HCT116 (cell line): Measurements from ENCODE around the gene SAMSN1.

Experiments
- ELF1 ChIP-seq: IDR thresholded peaks from 2 replicates; pipeline ENCODE4 v1.6.1; 2012; ENCODE audit warnings: low read depth, borderline replicate concordance
- POLR2A ChIP-seq: IDR thresholded peaks from 2 replicates; pipeline ENCODE4 v1.7.0; 2011; ENCODE audit warnings: borderline replicate concordance; ENCODE audit not compliant: insufficient read depth, insufficient read length; ENCODE audit errors: extremely low read depth
- TF ChIP-seq, protein P1 (sequence below): IDR thresholded peaks from 2 replicates; pipeline ENCODE4 v1.6.1; 2012; ENCODE audit warnings: low read depth
- TF ChIP-seq, protein P2 (sequence below), 3 experiments: fragments of 200-600 bp in 1 of 3; sonication (generic) in 1 of 3; IDR thresholded peaks in 2 of 3; conservative IDR thresholded peaks in 1 of 3; 2 replicates each; pipeline ENCODE4 v1.5.1; 2012 to 2017; ENCODE audit warnings: low read depth in 2 of 3, low read length in 2 of 3, antibody characterized with exemption in 1 of 3, borderline replicate concordance in 1 of 3, control low read depth in 1 of 3, mild to moderate bottlenecking in 1 of 3, mixed read lengths in 1 of 3, mixed run types in 1 of 3, moderate library complexity in 1 of 3; ENCODE audit not compliant: insufficient read depth in 1 of 3

DNA sequence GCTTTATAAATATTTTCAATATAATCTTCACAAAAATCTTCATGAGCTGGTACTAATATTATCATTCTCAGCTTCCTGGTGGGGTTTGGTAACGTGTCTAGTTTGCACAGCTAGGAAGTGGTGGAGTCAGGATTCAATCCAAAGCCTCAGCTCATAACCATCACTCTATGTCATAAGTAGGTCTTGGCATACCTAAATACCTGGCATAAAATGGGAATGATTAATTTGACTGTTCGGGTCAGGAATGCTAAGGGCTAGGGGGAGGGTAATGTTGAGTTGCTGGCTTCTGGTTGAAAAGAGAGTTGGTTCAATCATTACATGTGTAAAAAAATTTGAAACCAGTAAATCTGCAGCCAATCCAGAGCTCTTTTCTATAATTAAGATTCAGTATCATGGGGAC lies 5.6 kb upstream of the SAMSN1 start:
- TF ChIP-seq ELF1 (no peak), POLR2A (no peak)
- TF ChIP-seq, protein P1, sequence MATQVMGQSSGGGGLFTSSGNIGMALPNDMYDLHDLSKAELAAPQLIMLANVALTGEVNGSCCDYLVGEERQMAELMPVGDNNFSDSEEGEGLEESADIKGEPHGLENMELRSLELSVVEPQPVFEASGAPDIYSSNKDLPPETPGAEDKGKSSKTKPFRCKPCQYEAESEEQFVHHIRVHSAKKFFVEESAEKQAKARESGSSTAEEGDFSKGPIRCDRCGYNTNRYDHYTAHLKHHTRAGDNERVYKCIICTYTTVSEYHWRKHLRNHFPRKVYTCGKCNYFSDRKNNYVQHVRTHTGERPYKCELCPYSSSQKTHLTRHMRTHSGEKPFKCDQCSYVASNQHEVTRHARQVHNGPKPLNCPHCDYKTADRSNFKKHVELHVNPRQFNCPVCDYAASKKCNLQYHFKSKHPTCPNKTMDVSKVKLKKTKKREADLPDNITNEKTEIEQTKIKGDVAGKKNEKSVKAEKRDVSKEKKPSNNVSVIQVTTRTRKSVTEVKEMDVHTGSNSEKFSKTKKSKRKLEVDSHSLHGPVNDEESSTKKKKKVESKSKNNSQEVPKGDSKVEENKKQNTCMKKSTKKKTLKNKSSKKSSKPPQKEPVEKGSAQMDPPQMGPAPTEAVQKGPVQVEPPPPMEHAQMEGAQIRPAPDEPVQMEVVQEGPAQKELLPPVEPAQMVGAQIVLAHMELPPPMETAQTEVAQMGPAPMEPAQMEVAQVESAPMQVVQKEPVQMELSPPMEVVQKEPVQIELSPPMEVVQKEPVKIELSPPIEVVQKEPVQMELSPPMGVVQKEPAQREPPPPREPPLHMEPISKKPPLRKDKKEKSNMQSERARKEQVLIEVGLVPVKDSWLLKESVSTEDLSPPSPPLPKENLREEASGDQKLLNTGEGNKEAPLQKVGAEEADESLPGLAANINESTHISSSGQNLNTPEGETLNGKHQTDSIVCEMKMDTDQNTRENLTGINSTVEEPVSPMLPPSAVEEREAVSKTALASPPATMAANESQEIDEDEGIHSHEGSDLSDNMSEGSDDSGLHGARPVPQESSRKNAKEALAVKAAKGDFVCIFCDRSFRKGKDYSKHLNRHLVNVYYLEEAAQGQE = no peak
- TF ChIP-seq, protein P2, sequence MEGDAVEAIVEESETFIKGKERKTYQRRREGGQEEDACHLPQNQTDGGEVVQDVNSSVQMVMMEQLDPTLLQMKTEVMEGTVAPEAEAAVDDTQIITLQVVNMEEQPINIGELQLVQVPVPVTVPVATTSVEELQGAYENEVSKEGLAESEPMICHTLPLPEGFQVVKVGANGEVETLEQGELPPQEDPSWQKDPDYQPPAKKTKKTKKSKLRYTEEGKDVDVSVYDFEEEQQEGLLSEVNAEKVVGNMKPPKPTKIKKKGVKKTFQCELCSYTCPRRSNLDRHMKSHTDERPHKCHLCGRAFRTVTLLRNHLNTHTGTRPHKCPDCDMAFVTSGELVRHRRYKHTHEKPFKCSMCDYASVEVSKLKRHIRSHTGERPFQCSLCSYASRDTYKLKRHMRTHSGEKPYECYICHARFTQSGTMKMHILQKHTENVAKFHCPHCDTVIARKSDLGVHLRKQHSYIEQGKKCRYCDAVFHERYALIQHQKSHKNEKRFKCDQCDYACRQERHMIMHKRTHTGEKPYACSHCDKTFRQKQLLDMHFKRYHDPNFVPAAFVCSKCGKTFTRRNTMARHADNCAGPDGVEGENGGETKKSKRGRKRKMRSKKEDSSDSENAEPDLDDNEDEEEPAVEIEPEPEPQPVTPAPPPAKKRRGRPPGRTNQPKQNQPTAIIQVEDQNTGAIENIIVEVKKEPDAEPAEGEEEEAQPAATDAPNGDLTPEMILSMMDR (IDR thresholded peaks at IDR 0.05 in 2 of 3, conservative IDR thresholded peaks at IDR 0.05 in 1 of 3; ENCODE audit: borderline replicate concordance in 1 of 3, insufficient read depth in 1 of 3, low read depth in 2 of 3, low read length in 2 of 3) = no peak
